Thyroid gland (tissue), 4 donors: ENCODE measurements around the gene EMID1.

Source experiments
- CTCF ChIP-seq, 6 experiments: fragments of 200-600 bp in 3 of 6; fragments of 450-650 bp in 3 of 6; sonication (generic) in 3 of 6; IDR thresholded peaks; one replicate each; pipeline ENCODE4 v1.5.1; 2016 to 2019; ENCODE audit warnings: antibody characterized with exemption in 6 of 6, mild to moderate bottlenecking in 2 of 6, inconsistent platforms in 1 of 6, moderate library complexity in 1 of 6
- POLR2A ChIP-seq, 2 donors: fragments of 450-650 bp; IDR thresholded peaks; one replicate each; pipeline ENCODE4 v1.6.1; 2017; ENCODE audit warnings: antibody characterized with exemption in 2 of 2, mild to moderate bottlenecking in 2 of 2, moderate library complexity in 1 of 2

DNA sequence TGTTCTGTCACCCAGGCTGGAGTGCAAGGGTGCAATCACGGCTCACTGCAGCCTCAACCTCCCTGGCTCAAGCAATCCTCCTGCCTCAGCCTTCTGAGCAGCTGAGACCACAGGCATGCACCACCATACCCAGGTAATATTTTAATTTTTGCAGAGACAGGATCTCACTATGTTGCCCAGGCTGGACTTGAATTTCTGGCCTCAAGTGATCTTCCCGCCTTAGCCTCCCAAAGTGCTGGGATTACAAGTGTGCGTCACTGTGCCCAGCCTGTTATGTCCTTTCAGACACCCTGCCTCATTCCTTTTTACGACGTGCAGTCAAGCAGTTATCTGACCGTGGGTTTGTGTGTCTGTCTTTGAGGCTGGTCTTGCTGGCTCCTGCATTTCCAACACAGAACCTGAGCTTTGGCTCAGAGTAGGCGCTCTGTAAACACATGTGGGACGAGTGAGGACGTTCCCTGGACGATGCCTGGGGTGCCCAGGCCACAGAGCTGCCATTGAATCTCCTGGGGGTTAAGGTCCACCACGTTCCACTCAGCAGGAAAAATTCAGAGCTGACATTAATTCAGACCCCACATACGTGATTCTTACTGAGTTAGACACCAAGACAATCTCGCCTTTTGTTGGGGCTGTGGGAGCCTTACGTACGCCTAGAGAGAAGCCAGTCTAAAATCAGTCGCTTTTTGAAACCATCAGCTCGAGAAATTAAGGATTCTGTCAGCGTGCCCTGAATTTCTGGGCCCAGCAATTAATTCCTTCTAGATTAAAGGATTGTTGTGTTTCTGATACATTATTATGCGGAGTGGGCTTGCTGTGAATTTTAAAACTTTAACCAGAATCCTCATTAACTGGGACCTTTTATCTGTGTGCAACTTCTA is 21.5 kb upstream of the EMID1 start:
- TF ChIP-seq POLR2A (IDR thresholded peaks at IDR 0.05): no peak
- no peak for TF ChIP-seq CTCF (IDR thresholded peaks at IDR 0.05)
